NCI-H748 (cell line): ENCODE measurements around the gene FHDC1.

ENCODE experiments used
- DNase-seq: peaks from one replicate; lab custom pipeline; 2025; ENCODE audit not compliant: unreplicated experiment; lab: John Stamatoyannopoulos, UW

FHDC1 gene

GRCh38 chr4:152936446-152937335 lies 568 bp downstream of the FHDC1 start:
- DNase-seq = peak; percentile 58

GRCh38 chr4:152937336-152938236 lies 1.5 kb downstream of the FHDC1 start:
- peak; percentile 43 for DNase-seq

- peak; percentile 21 for DNase-seq
Observed at GRCh38 chr4:152938237-152938947, 2.3 kb downstream of the FHDC1 start.

- DNase-seq = no peak
Observed at GRCh38 chr4:152939621-152940020, 3.5 kb downstream of the FHDC1 start.

DNA sequence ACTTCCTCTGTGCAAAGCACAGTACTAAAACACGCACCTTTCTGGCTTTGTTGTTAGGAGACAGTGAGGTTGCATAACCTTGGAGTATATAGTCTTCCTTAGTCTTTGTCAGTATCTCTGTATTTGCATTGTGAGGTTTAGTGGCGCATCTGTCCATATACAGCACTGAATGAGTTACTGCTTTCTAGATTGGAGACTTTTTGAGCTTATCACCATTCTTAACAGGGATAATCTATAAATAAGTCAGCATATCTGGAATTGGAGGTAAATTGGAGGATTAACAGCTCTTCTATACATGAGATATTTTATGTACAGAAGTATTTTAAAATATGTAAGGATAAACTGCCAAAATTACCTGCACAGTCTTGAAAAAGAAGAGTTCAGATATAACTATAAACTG lies 4.3 kb downstream of the FHDC1 start:
- DNase-seq = no peak

- DNase-seq = no peak
Observed at GRCh38 chr4:152941411-152941810, 5.3 kb downstream of the FHDC1 start.

- no peak for DNase-seq
Observed at GRCh38 chr4:152942346-152942745, 6.2 kb downstream of the FHDC1 start.

DNA sequence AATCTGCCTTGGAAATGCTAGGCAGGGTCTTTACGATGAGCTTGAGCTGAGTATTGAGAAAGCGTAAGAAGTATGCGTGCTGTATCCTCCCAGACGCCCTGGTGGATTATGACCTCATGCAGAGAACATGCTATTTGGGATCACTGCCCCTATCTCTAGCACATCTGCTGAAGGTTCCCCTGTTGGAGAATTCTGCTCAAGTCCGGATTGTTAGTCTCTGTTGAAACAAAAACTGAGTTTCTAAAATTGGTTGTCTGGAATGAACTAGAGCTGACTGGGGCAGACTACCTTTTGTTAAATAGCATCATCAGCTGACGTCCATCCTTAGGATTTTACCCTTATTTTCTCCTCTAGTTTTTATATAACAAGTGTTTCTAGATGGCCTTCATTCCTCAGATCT lies 7.5 kb downstream of the FHDC1 start:
- DNase-seq = no peak

DNA sequence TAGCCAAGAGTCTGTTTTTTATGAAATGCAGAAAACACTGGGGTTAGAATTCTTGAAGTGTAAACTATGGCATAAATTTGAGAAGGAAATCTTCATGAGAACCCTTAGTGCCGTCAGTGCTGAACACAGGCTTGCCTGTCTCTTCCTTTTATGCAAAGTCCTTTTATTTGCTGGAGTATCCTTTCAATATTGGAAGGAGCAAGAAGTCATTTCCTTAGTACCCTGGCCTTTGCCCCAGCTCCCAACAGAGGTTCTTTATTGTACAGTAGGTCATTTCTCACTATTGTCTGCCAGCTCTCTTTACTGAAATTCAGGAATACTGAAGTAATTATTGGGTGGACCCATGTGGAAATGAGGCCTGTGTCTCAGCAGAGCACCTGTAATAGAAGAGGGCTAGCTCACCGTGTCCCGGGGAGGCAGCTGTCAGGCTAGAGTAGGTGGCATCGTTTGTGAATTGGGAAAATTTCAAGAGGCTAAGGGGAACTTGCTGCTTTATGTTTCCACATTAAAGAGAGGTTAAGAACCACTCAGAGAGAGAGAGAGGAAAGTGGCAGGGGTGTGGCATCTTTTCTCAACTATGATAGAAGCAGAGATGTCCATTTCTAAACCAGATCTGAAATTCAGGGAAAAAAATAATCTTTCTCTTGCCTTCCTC lies 8.7 kb downstream of the FHDC1 start:
- no peak for DNase-seq

DNA sequence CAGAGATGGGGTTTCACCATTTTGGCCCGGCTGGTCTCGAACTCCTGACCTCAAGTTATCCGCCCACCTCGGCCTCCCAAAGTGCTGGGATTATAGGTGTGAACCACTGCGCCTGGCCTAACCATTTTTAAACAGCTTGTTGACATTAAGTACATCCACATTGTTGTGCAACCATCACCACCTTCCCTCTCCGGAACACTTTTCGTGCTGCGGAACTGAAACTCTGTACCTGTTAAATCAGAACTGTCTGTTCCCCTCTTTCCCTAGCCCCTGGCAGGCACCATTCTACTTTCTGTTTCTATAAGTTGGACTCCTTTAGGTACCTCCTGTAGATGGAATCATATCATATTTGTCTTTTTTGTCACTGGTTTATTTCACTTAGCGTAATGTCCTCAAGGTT lies 9.5 kb downstream of the FHDC1 start:
- no peak for DNase-seq

GRCh38 chr4:152946446-152946845 lies 10.3 kb downstream of the FHDC1 start:
- DNase-seq = no peak

DNA sequence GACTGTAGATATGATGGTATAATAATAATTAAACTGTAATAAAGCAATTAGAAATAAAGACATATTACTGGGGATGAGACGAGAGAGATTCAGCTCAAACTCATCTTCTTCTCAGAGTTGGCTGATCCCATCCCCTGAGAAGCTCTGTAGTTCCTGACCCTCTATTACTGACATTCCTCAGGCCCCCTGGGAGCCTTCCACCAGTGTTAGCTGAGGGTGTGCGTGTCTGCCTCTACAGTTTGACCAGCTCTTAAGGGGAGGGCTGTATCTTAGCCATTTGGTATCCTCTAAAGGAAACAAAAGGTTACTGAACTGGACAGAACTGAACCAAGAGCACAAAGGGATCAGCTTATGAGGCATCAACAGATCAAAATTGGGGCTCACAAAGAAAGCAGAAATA lies 11.2 kb downstream of the FHDC1 start:
- DNase-seq = no peak

DNA sequence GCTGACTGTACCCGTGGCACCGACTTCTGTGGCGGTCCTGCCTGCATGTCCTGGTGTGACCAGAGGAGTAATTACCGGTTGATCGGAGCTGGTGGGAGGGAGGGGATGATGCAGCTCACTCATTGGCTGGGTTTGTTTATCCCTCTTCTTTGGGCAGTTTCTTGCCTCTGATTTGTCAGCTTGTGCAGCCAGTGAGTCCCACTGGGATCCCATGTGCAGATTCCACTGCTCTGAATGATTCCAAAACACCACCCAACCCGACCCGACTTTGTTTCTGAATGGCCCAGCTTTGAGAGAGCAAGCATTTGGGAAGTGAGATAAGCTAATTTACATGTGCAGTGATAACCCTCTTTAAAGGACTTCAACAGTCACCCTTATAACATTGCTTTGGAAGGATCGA lies 13.8 kb downstream of the FHDC1 start:
- DNase-seq = no peak

DNA sequence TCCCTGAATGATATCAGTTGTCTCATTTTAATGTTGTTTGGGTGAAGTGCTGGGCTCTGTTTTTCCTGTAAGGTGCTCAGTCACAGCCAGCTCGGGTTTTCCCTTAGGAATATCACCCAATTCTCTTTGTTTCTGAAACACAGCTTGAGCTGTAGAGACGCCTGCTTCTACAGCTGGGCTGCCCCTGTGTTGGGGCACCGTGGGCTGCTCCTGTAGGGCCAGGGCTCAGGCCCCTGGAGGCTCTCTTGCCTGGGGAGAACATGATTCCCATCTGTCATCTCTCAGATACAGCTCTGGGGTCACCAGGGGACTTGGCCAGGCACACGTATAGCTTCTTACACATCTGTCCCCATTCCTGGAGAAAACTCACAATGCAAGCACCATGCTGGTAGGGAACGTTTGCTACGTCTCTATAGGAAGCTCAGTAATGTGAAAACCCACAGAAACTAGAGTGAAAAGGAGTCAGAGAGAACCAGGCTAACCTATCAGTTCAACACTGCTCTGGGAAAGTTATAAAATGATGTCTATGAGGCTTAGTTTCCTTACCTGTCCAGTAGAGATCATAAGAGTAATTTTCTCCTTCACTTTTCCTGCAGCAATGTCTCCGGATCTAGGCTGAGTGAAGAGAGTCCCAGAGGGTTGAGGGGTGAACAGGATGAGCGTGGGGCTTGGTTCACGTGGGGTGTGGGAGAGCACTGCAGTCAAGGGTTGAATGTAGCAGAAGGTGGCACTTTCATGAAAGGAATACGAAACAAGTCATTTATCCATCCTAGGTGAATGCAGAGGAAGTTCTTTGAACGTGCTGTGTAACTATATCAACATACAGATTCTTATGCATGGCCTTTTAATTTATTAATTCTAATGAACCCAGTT lies 14.5 kb downstream of the FHDC1 start:
- DNase-seq = no peak

GRCh38 chr4:152951348-152951747 lies 15.2 kb downstream of the FHDC1 start:
- no peak for DNase-seq

- DNase-seq = no peak
Observed at GRCh38 chr4:152953514-152953913, 17.4 kb downstream of the FHDC1 start.

DNA sequence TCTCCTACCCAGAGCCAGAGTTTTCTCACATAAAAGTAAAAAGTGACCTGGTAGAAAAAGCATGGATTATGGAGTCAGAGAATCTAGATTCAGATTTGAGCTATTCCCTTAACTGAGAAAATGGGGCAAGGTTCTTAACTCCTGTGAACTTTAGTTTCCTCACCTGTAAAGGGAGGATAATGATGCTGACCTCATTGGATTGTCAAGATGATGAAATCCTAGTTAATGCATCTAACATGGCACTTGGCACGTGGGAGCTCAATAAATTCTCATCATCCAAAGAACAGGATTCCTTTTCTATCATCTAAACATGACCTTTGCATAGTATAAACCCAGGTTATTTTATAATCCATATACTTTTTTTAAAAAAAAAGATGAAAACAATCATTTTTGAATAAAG lies 18.6 kb downstream of the FHDC1 start:
- DNase-seq = no peak

- DNase-seq = no peak
Observed at GRCh38 chr4:152956147-152956546, 20.0 kb downstream of the FHDC1 start.

- DNase-seq = no peak
Observed at GRCh38 chr4:152956650-152957436, 20.7 kb downstream of the FHDC1 start.
